ENCODE results near the gene GGACT.
"Not testable (repeated sequence)": the region's sequence is repeated elsewhere in the genome, so short reads cannot be mapped to it uniquely, and the experiment has no call there.

Gene GGACT

GRCh38 chr13:100526318-100527000, 62.1 kb downstream of the GGACT start:
- peaks cover 2% of the 10 kb centered on the region for H3K4me1 Mint-ChIP-seq (ENCODE audit: low read depth)
- H3K27me3 Mint-ChIP-seq (ENCODE audit: low read depth), result peaks cover under 1% of the 10 kb centered on the region
- H3K9me3 Mint-ChIP-seq, result no peaks in the 10 kb centered on the region
- no peak for DNase-seq (ENCODE audit: low spot score)
- no peak overlapping the region for H3K4me3 Mint-ChIP-seq
- no peak overlapping the region for H3K27ac Mint-ChIP-seq
- no peaks in the 10 kb centered on the region for H3K36me3 Mint-ChIP-seq (ENCODE audit: low read depth)

GRCh38 chr13:100525453-100526317, 62.9 kb downstream of the GGACT start:
- no peak for DNase-seq (ENCODE audit: low spot score)
- Mint-ChIP-seq H3K36me3 (ENCODE audit: low read depth) (no peaks in the 10 kb centered on the region), H3K9me3 (no peaks in the 10 kb centered on the region), H3K27ac (no peak overlapping the region), H3K27me3 (ENCODE audit: low read depth) (peaks cover 2% of the 10 kb centered on the region), H3K4me1 (ENCODE audit: low read depth) (peaks cover 4% of the 10 kb centered on the region), H3K4me3 (no peak overlapping the region)

DNA sequence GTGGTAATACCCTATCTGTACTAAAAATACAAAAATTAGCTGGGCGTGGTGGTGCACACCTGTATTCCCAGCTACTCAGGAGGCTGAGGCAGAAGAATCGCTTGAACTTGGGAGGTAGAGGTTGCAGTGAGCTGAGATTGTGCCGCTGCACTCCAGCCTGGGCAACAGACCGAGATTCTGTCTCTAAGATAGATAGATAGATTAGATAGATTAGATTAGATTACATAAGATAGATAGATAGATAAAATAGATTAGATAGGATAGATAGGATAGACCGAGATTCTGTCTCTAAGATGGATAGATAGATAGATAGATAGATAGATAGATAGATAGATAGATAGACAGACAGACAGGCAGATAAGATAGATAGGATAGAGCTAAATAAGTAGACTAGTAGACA, 63.9 kb downstream of the GGACT start:
- not testable (repeated sequence) for H3K27ac Mint-ChIP-seq; H3K36me3 Mint-ChIP-seq (ENCODE audit: low read depth); H3K4me3 Mint-ChIP-seq; DNase-seq (ENCODE audit: low spot score); H3K27me3 Mint-ChIP-seq (ENCODE audit: low read depth); H3K9me3 Mint-ChIP-seq; H3K4me1 Mint-ChIP-seq (ENCODE audit: low read depth)

GRCh38 chr13:100523981-100524386, 64.6 kb downstream of the GGACT start:
- Mint-ChIP-seq H3K27ac (no peak overlapping the region), H3K27me3 (ENCODE audit: low read depth) (peaks cover 2% of the 10 kb centered on the region), H3K36me3 (ENCODE audit: low read depth) (no peaks in the 10 kb centered on the region), H3K9me3 (no peaks in the 10 kb centered on the region), H3K4me3 (no peak overlapping the region), H3K4me1 (ENCODE audit: low read depth) (peaks cover 4% of the 10 kb centered on the region)
- DNase-seq (ENCODE audit: low spot score), result no peak

GRCh38 chr13:100523411-100523810, 65.2 kb downstream of the GGACT start:
- H3K9me3 Mint-ChIP-seq, result no peaks in the 10 kb centered on the region
- H3K4me3 Mint-ChIP-seq, result no peak overlapping the region
- H3K36me3 Mint-ChIP-seq (ENCODE audit: low read depth), result no peaks in the 10 kb centered on the region

DNA sequence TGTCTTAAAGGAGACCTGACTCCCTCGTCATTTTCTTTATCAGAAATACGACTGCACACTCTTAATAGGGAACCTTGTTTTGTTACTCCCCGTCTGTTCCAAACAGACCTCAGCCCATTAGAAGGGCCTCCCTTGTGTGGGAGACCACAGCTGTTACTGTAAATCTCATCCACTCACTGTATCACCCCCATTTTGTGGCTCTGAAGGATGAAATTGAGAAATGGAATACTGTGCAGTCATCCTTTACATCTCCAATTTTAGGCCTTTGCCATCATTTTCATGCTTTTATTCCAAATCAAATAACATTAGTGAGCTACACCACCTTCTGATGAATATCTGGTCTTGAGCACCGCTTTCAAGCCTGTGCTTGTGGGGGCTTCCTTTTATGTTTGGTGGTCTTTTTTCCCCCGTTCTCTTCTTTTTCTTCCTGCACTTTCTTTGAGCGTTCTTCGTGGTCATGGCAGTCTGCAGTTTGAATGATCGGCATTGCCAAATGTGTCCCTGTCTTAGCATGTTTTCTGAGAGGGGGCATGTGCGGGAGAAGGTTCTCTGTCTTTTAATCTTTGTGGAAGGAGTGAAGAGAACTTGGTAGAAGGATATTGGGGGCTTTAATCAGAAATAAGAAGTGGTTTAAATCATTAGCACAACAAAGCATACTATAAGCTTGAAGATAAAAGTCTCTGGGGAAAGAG, 65.8 kb downstream of the GGACT start:
- no peak for DNase-seq (ENCODE audit: low spot score)
- peaks cover 5% of the 10 kb centered on the region for H3K27me3 Mint-ChIP-seq (ENCODE audit: low read depth)
- no peaks in the 10 kb centered on the region for H3K36me3 Mint-ChIP-seq (ENCODE audit: low read depth)
- H3K4me3 Mint-ChIP-seq, result no peak overlapping the region
- H3K4me1 Mint-ChIP-seq (ENCODE audit: low read depth), result peaks cover 4% of the 10 kb centered on the region
- no peaks in the 10 kb centered on the region for H3K9me3 Mint-ChIP-seq
- H3K27ac Mint-ChIP-seq, result no peak overlapping the region

More at GRCh38 chr13:100523411-100523810, 65.2 kb downstream of the GGACT start:
- no peak overlapping the region for H3K27ac Mint-ChIP-seq
- H3K4me1 Mint-ChIP-seq (ENCODE audit: low read depth), result peaks cover 4% of the 10 kb centered on the region
- no peak for DNase-seq (ENCODE audit: low spot score)
- H3K27me3 Mint-ChIP-seq (ENCODE audit: low read depth), result peaks cover 3% of the 10 kb centered on the region

- Mint-ChIP-seq H3K4me1 (ENCODE audit: low read depth) (peaks cover 4% of the 10 kb centered on the region), H3K9me3 (no peaks in the 10 kb centered on the region), H3K27me3 (ENCODE audit: low read depth) (peaks cover 5% of the 10 kb centered on the region), H3K36me3 (ENCODE audit: low read depth) (no peaks in the 10 kb centered on the region), H3K27ac (no peak overlapping the region), H3K4me3 (no peak overlapping the region)
- no peak for DNase-seq (ENCODE audit: low spot score)
These were observed 66.6 kb downstream of the GGACT start for GRCh38 chr13:100521851-100522617.

DNA sequence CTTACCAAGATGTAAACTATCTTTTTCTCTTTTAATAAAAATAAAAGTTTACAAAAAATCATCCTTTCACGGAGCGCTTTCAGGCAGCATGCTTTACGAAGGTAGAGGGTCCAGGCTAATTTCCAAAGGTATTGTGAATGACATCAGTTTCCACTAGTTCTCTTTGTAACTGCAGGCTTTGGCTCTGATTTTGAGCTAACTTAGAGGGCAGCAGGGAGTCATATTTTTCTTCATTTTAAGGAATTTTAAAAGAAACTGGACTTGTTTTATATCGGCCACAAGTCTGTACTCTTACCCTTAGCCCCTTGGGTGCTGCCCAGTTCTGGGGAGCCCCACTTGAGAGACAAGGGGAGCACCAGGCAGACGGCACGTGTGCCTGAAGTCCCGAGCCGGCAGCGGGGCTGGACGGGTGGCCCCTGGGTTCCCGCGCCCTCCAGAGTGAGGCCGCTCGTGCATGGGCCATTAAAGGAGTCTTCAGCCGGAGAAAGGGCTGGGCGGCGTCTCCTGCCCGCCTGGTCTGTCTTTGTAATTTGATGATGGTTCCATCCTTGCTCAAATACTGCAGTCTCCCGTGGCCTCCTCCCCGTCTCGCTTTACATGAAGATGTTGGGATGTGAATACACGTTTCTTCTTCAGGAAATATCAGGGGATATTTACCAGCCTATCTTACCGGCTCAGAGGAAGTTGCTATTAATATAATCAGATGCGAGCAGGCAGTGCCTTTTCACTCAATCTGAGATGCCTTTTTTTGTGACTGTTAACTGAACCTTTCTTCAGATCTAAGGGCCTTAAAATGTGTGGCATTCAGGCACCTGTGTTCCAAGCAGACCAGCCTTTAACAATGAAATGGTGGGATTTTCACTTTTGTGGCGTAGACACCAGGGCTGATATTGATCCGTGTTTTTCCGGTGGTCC, 67.4 kb downstream of the GGACT start:
- H3K4me1 Mint-ChIP-seq (ENCODE audit: low read depth), result peaks cover 4% of the 10 kb centered on the region
- no peaks in the 10 kb centered on the region for H3K36me3 Mint-ChIP-seq (ENCODE audit: low read depth)
- H3K9me3 Mint-ChIP-seq, result no peaks in the 10 kb centered on the region
- no peak for DNase-seq (ENCODE audit: low spot score)
- H3K4me3 Mint-ChIP-seq, result peak overlapping the region; percentile 22
- H3K27me3 Mint-ChIP-seq (ENCODE audit: low read depth), result peaks cover 7% of the 10 kb centered on the region
- no peak overlapping the region for H3K27ac Mint-ChIP-seq

DNA sequence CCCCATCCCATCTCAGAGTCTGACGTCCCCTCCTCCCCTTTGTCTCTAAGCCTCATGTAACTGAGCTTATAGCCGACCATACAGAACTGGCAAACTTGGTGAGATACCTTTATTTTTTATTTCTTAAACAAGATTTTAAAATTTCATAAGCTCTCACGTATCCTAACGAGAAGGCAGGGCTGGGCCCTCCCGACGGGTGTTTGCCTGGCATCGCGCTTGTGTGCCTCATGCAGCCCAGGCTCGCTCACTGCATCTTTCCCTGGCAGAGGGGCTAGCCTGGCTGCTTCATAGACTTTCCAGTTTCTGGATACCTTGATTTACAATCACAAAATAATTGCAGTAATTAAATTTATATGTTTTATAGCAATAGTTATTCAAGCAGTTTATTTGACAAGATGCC, 69.0 kb downstream of the GGACT start:
- Mint-ChIP-seq H3K4me1 (ENCODE audit: low read depth) (peaks cover 6% of the 10 kb centered on the region), H3K9me3 (no peaks in the 10 kb centered on the region), H3K4me3 (no peak overlapping the region), H3K27ac (no peak overlapping the region), H3K36me3 (ENCODE audit: low read depth) (no peaks in the 10 kb centered on the region), H3K27me3 (ENCODE audit: low read depth) (peaks cover 13% of the 10 kb centered on the region)
- no peak for DNase-seq (ENCODE audit: low spot score)

DNA sequence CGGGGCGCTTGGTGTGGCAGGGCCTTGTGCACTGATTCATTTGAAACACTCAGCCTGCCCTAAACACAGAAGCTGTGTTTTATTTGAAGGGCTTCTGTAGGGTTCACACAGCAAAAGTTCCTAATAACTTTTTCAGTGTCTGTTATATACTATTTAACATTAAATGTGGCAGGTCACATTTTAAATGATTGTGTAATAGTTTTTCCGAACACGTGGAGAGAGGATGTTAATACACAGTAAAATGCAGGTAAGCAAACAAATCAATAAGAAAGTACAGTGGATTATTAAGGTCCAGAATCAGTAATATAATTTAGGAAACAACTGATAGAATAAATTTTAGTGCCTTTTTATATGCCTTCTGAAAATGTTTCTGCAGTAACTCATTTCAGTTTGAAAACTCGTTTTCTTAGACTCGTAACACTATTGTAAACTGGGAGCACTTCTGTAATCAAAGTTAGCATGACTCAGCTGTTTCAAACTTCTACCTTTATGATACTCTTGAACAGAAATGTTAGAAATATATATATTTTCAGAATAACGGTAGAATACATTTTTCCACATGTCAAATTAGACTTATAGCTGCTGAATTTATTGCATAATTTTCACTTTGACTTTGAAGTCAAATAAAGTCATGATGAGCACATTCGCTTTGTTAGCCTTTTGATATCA, 70.1 kb downstream of the GGACT start:
- peaks cover 7% of the 10 kb centered on the region for H3K4me1 Mint-ChIP-seq (ENCODE audit: low read depth)
- no peaks in the 10 kb centered on the region for H3K36me3 Mint-ChIP-seq (ENCODE audit: low read depth)
- H3K9me3 Mint-ChIP-seq, result no peaks in the 10 kb centered on the region
- peaks cover 20% of the 10 kb centered on the region for H3K27me3 Mint-ChIP-seq (ENCODE audit: low read depth)
- no peak overlapping the region for H3K4me3 Mint-ChIP-seq
- H3K27ac Mint-ChIP-seq, result no peak overlapping the region
- DNase-seq (ENCODE audit: low spot score), result no peak

DNA sequence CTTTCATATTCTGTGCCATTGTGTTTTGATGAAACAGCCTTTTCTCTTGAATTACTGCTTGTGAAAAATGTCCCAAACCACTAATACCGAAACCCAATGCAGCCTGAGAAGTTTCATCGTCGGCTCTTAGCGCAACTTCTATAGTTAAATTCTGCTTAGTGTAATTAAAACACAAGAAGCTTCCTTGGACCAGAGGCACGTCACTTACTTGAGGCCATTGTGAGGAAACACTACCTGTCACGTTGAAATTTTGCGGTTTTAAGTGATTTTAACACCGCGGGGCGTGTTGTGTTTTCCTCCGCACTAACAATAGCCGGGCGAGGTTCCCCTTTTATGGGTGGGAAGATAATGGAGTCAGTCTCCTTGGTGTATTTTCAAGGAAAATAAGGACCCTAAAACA, 70.9 kb downstream of the GGACT start:
- peaks cover 7% of the 10 kb centered on the region for H3K4me1 Mint-ChIP-seq (ENCODE audit: low read depth)
- H3K36me3 Mint-ChIP-seq (ENCODE audit: low read depth), result no peaks in the 10 kb centered on the region
- no peak overlapping the region for H3K4me3 Mint-ChIP-seq
- peaks cover 27% of the 10 kb centered on the region for H3K27me3 Mint-ChIP-seq (ENCODE audit: low read depth)
- no peak overlapping the region for H3K27ac Mint-ChIP-seq
- no peak for DNase-seq (ENCODE audit: low spot score)
- no peaks in the 10 kb centered on the region for H3K9me3 Mint-ChIP-seq

DNA sequence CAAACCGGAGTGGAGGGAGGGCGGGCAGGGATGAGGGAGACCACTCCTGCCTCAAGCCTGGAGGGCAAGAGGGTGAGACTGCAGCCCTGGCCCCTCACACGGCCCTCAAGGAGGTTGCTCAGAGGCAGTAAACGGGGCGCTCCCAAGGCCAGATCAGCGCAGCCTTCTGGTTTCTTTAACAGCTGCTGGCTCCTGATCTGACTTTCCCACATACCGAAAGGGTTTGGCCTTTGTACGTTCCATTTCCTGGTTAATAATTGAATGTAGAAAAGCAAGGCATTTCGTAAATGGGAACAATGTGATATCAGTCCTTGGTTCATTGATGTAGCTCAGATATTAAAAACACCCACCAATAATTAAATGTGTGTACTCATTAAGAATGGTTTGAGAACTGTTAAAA, 71.5 kb downstream of the GGACT start:
- peaks cover 30% of the 10 kb centered on the region for H3K27me3 Mint-ChIP-seq (ENCODE audit: low read depth)
- H3K4me3 Mint-ChIP-seq, result no peak overlapping the region
- DNase-seq (ENCODE audit: low spot score), result no peak
- peaks cover 7% of the 10 kb centered on the region for H3K4me1 Mint-ChIP-seq (ENCODE audit: low read depth)
- H3K27ac Mint-ChIP-seq, result no peak overlapping the region
- no peaks in the 10 kb centered on the region for H3K9me3 Mint-ChIP-seq
- H3K36me3 Mint-ChIP-seq (ENCODE audit: low read depth), result no peaks in the 10 kb centered on the region
